GM19025 (cell line): ENCODE measurements around the gene NEK7.
"Not testable (repeated sequence)": the region's sequence is repeated elsewhere in the genome, so short reads cannot be mapped to it uniquely, and the experiment has no call there.

Source experiments
- ATAC-seq: cut with Tn5 transposase; IDR thresholded peaks from one replicate; pipeline ENCODE4 v1.9.1; 2021; ENCODE audit warnings: mild to moderate bottlenecking, low read depth, moderate library complexity; ENCODE audit not compliant: unreplicated experiment

Gene NEK7

GRCh38 chr1:198197285-198197684 lies 40.5 kb downstream of the NEK7 start:
- no peak for ATAC-seq

GRCh38 chr1:198199105-198199504 lies 42.3 kb downstream of the NEK7 start:
- ATAC-seq, result peak; percentile 39

GRCh38 chr1:198201956-198202784 lies 45.4 kb downstream of the NEK7 start:
- peak; percentile 76 for ATAC-seq

- no peak for ATAC-seq
Measured at GRCh38 chr1:198203434-198203833, 46.6 kb downstream of the NEK7 start.

- ATAC-seq, result no peak
Measured at GRCh38 chr1:198205016-198205684, 48.4 kb downstream of the NEK7 start.

GRCh38 chr1:198206292-198206691 lies 49.5 kb downstream of the NEK7 start:
- no peak for ATAC-seq

- no peak for ATAC-seq
Measured at GRCh38 chr1:198211696-198212095, 54.9 kb downstream of the NEK7 start.

- no peak for ATAC-seq
Measured at GRCh38 chr1:198212126-198212525, 55.3 kb downstream of the NEK7 start.

- ATAC-seq, result no peak
Measured at GRCh38 chr1:198212675-198213074, 55.9 kb downstream of the NEK7 start.

GRCh38 chr1:198214924-198215323 lies 58.1 kb downstream of the NEK7 start:
- no peak for ATAC-seq

- ATAC-seq, result no peak
Measured at GRCh38 chr1:198220428-198220827, 63.6 kb downstream of the NEK7 start.

GRCh38 chr1:198227010-198227409 lies 70.2 kb downstream of the NEK7 start:
- ATAC-seq, result not testable (repeated sequence)

GRCh38 chr1:198227454-198227853 lies 70.7 kb downstream of the NEK7 start:
- ATAC-seq, result not testable (repeated sequence)

- ATAC-seq, result no peak
Measured at GRCh38 chr1:198228925-198229324, 72.1 kb downstream of the NEK7 start.

- no peak for ATAC-seq
Measured at GRCh38 chr1:198231779-198232178, 75.0 kb downstream of the NEK7 start.

GRCh38 chr1:198232378-198232777 lies 75.6 kb downstream of the NEK7 start:
- ATAC-seq, result no peak

GRCh38 chr1:198232940-198233675 lies 76.3 kb downstream of the NEK7 start:
- no peak for ATAC-seq

- no peak for ATAC-seq
Measured at GRCh38 chr1:198234520-198235251, 77.9 kb downstream of the NEK7 start.

GRCh38 chr1:198238121-198238520 lies 81.3 kb downstream of the NEK7 start:
- no peak for ATAC-seq

GRCh38 chr1:198241553-198241952 lies 84.8 kb downstream of the NEK7 start:
- no peak for ATAC-seq

GRCh38 chr1:198244772-198245171 lies 88.0 kb downstream of the NEK7 start:
- no peak for ATAC-seq
